ENCODE measurements around the gene ETV7.

The ETV7 gene

DNA sequence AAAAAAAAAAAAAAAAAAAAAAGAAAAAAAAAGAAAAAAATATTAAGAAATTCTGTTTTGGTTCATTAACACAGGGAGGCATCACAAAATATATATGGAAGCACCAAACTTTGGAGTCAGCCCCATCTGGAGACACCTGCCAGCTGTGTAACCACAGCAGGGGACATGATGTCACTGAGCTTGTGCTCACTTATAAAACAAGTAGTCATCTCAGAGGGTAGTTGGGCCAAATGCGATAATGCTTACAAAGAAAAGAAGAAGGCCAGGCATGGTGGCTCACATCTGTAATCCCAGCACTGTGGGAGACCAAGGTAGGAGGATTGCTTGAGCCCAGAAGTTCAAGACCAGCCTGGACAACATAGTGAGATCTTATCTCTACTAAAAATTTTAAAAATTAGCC, 49.7 kb downstream of the ETV7 start:
- no peak for DNase-seq

DNA sequence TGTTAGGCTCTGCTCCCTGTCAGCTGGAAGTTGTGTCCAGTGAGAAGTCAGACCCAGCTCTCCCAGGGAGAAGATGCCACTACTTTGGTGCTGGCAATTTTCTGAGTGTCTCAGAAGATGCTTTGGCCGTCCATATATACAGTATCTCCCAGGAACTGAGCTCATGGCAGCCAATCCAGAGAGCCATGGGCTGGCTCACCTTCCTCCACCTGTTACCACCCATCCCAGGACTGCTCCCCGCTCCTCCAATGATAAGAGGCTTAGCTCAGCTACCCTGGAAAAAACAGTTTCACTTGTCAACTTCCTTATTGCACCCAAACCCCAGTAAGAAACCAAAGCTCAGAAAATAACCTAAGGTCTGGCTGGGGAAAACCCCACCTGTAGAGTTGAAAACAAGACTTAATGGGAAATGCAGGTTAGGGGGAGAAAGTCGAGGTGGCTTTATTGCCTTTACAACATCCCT, 50.7 kb downstream of the ETV7 start, which contains the start of gene BNIP5:
BNIP5 (minus strand) TSS at position 110 of the 463 bp plus-strand sequence. CDS start 6,198 bp downstream, outside the sequence.
- DNase-seq, result no peak

DNA sequence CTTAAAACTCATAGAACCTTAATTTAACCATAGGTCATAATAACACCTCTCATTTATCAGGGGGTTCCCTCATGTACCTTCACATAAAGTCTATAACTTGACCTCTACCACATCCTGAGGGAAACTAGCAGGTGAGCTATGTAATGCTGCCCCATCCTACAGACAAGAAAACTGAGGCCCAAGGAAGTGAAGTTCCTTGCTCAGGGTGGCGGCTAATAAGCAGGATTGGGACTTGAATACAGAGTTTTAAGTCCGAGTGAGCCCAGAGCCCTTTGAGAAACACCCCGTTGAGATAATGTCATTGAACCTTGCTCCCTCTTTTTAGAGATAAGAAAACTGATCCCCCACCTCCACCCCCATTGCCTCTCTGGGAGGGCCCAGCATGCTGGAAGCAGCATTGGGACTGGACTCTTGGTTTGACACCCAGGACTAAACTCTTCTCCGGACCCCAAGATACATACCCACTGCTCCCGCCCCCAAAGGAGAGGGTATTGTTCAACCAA, 51.2 kb downstream of the ETV7 start:
- DNase-seq, result no peak

DNA sequence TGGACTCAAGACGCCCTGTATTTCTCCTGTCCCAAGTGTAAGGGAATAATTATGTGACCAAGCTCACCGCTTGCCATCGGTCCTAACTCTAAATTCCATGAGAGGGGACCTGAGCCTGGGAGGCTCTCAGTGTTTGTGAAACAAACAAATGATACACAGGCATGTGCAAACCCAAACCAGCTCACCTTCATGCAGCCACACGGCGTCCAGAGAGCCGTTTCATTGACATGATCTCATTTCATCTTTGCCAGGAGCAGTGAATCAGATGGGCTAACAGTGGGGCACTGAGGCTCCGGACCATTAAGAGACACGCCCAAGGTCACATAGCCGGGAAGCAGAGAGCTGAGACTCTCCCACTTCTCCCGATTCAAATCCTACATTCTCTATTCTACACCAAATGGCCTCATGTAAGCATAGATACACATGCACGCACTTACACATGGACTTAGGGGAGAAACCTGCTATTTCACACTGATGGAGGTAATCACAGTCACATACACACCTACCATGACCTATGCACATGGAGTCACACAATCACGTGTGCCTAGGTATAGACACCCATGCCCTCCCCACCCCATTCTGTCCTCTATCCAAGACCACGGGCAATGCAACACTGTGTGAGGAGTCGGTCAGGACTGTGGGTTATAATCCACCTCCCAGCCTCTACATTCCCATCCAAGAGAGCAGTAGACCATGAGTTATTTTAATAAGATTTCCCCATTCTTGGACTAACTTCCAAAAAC, 51.8 kb downstream of the ETV7 start:
- no peak for DNase-seq

DNA sequence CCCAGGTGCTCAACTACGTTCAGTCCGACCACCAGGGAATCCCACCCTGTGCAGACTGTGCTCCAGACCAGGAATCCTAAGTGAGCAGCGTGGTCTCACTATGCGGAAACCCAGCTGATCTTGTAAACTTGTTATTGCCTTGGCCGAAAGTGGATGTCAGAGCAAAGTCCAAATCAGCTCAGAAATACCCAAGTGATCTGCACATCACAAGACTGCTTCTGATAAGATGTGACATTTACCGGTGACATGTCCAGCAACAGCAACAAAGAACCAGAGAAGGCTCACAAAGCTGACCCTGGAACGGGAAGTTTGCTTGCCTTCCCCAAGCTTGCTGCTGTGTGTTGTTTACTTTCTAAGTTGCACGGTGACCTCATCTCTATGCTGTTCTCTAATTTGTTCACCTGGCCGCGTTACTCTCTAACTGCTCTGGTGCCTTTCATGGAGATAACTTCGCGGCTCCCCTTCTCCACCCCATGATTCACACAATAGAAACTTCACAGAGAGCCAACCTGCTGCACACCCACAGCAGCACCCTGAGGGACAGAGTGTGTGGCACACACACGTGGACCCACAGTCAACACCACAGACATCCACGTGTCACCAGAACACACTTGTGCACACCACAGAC, 52.5 kb downstream of the ETV7 start:
- no peak for DNase-seq

DNA sequence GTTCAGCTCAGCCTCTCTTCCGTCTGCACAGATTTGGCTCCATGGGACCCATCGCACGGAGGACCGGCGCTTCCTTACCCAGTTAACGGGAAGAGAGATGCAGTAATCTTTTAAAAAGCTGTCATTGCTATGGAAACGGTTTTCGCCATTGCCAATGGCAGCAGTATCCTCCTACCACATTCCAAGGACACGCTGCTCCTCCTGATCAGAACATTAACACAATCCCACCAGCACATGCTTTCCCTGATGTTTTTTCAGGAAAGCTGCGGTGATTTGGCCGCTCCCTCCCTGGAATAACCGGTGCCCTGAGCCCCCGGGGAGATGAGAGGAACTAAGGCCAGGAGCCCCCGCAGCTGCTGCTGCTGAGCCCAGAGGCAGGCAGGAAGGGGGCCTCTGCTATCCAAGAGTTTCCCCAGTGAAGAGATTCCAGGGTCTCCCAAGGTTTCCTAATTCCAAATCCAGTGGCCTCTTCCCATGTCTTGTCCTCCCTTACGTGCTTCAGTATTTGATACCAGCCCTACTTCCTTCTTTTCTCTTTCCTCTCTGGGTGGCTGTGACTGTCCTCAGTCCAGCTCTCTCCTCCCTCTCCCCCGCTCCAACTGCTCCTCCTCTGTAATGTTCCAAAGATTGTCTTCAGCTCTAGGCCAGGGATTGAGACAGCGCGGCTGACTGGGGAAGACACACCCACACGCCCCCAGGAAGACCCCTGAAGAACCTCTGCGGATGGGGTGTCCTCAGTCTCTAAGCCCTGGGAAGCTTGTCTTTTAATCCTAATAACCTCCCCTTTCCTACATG, 53.3 kb downstream of the ETV7 start:
- DNase-seq, result no peak

DNA sequence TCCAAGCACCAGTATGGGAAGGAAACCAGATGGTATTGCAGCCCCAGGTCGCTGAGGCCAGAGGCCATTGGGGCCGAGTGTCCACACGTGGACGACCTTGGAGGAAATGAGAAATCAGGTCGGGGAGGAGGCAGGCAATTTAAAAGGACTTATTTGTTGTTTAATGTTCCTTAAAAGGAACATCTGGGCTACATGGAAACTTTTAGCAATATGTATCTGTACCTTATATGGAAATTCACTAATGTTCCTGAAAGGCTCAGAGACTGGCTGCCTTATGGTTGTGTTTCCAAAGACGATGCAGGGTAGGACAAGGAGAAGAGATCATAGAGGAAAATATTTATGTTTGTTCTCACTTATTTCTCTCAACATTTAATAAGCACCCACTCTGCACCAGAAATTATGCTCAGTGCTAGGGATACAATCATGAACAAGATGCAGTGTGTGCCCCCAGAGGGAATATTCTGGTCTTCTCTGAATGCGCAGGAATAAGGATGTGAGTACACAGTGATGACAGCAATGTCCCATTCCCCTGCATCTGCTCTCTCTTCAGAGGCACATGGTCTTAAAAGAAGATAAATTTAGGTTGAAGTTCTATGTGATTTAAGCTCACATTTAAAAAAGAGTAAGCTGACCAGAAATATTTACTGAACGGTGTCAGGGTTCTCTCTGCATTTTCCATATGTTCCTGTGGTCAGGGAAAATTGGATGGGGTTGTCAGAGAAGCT, 54.1 kb downstream of the ETV7 start:
- no peak for DNase-seq

DNA sequence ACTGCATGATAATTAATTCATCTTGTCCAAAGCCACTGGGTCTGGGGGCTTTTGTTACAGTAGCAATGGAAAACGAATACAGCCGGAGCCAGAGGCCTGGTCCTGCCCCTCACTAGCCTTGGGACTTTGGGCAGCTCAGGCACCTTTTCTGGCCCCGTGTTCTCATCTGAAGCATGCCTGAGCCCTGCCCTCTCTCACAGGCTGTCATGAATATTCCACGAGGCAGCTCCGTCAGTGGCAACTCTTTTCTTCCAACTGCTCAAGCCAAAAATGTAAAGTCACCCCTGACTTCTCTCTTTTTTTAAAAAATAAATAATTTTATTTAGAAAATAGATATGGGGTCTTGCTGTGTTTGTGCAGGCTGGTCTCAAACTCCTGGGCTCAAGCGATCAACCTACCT, 56.1 kb downstream of the ETV7 start:
- DNase-seq, result no peak

DNA sequence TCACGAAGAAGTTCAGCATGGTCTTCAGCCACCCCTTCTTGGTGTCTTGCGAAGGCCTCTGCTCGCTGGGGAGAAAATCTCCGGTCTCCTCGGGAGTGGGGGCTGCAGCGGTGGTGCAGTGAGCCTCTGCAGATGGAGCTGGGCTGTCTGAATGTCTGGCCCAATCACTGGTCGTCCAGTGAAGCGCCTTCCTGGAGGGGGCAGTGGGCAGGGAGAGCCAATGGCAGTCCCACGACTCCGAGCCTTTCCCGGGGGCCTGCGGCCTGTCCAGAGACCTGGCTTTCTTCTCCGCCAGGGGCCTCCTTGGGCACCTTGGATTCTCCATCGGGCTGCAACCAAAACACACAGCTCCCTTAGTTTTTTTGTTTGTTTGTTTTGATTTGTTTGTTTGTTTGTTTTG, 57.1 kb downstream of the ETV7 start:
- DNase-seq, result no peak

DNA sequence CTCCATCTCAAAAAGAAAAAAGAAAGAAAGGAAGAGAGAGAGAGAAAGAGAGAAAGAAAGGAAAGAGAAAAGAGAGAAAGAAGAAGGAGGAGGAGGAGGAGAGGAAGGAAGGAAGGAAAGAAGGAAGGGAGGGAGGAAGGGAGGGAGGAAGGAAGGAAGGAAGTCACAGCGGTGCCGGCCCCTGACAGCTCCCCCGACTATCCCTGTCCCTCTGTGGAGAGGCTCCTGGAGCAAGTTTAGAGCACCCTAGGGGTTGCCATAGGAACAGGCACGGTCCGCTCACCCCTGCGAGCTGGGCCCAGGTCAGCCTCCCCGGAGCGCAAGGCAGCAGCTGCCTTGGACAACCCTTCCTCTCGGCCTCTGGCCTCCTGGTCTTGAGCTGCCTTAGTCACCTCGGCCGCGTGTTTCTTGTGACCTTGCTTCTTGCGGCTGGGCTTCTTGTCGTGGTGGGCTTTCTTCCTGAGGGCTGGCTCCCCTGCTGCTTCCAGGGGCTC, 57.6 kb downstream of the ETV7 start:
- DNase-seq, result no peak

DNA sequence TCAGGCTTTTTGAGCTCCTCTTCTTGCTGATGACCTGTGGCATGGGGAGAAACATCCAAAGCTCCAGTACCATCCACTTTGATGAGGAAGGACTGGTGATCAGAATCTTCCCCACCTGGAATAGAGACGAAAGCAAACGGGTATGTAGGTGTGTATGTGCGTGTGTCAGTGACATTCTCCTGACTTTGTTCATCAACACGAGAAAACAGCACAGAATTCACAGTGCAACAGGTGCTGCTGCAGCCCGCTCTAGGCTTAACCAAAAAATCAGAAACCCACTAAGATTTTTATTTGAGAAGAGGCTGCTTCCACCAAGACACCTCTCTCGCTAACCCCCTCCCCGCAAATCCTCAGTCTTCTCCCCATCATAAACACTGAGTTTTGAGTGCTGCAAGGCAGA, 58.9 kb downstream of the ETV7 start:
- DNase-seq, result no peak

DNA sequence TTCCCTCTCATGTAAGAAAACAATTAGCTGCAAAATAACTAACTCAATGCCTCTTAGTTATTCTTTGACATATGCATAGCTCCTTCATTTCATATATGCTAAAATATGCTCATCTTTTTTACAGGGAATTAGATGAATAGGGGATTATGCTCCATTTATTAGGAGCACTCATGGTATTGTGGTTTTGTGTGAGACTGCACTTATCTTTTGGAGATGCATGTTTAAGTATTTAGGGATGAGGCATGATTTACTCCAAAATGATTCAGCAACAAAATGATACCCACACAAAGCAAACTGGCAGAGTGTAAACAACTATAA, 59.6 kb downstream of the ETV7 start:
- DNase-seq, result no peak

DNA sequence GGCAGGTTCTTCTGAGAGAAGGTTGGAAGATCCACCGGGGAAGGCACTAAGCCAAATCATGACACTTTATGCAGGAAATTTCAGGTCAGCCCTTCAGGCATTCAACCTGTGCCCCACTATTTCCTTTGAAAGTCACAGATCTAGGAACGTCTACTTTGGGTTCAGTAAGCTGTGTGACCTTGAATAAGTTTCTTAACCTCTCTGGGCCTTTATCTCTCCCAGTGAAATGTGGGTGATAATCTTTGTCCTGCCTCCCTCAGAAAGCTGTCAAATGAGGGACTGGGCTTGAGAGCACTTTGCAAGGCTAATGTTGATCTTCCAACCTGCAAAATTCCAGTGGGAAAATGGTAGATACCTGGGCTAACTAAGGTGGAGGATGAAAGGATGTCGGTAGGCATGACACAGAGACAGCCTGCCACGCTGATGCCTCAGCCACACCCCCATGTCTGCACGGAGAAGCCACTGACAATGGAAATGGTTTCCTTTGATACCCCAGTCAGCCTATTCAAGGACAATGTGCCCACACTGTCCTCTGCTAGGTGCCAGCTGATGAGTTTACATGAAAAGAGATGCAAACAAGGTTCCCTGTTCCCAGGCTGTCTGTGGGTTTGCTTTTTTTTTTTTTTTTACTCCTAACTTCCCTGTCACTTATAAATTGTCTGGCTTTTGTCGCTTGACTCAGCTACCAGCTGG, 60.1 kb downstream of the ETV7 start:
- DNase-seq, result no peak

DNA sequence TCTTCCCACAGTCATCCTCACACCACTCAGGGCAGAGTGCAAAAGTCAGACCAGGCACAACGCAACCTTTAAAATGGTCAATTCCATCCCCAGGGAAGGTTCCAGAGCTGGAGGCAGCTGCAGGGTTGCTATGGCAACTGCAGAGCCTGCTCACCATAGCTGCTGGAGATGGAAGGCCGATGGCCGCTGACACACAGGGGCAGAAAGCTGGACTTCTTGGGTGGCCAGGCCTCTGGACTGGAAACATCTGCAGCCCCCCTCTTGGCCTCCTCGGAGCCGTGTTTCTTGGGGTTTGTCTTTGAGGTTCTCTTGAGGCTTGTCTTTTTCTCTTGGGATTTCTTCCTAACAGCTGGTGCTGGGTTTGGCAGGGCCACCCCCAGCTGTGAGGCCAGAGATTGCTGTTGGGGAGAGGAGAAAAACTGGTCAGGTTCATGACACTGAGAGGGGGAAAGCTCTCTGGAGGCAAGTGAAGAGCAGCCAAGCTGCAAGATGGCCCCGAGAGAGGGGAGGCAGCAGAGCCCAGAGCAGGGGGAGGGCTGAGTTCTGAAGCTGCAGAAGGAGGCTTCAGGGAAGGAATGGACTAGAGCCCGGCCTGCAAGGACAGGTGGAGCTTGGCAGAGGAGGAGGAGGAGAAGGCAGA, 61.0 kb downstream of the ETV7 start:
- no peak for DNase-seq

DNA sequence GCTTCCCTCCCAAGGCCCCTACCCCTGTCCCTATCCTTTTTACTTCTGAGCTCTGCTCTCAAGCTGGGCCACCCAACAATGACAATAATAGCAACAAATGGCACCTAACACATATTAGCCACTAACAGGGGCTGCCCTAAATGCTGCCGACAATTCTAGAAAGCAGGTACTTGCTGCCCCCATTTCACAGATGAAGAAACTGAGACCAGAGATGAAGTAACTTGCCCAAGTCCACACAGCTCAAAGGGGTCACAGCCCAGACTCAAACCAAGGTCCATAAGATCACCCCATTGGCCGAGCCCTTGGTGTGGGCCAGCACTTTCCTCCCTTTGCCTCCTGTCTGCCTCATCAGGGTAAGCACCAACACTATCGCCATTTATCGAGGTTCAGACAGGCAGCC, 62.8 kb downstream of the ETV7 start:
- no peak for DNase-seq

DNA sequence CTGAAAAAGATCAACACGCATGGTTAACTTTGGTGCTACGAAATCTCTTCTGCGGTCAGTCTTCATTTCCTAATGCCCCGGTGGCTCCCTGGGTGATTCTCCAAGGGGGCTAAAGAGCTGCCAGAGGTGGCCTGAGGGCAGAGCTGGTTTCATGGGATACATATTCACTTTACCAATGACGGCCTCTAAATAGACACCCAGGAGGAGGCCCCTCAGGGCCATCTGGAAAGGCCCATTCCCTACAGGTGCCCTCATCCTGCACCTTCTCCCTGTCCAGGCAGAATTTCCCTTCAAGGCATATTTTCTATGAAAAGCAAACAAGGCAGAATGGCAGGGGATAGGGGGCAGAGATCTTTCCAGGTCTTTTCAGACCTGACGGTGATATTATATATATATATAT, 63.3 kb downstream of the ETV7 start:
- DNase-seq, result no peak

DNA sequence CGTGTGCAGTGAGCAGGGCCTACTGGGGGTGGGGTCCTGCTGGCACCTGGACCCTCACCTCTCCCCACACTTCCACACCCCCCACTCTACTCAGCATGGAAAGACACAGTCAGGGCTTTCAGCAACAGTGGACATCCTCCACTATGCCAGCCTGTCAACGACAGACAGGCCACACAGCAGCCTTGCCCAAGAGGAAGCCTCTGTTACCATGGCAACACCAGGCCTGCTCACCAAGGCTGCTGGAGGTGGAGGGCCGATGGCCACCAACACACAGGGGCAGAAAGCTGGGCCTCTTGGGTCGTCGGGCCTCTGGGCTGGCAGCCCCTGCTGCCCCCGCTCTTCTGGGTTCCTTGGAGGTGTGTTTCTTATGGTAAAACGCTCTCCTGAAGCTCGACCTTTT, 64.4 kb downstream of the ETV7 start:
- no peak for DNase-seq

DNA sequence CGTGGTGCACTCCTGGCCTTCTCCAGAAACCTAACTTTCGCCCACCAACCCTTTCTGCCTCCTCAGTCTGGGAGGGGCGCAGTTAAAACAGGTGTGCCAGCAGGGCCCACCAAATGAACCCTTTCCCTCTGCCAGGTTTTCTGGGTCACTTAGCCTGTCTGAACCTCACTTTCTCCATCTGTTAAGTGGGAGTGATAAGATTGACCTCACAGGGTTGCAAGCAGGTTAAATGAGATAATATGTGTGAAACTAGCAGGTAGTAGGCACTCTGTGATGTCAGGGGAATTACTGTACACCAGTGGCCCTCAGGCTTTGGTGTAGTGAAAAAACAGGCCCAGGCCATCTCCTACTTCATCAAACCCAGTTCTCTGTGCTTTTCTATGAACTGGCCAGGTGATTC, 64.9 kb downstream of the ETV7 start:
- no peak for DNase-seq

DNA sequence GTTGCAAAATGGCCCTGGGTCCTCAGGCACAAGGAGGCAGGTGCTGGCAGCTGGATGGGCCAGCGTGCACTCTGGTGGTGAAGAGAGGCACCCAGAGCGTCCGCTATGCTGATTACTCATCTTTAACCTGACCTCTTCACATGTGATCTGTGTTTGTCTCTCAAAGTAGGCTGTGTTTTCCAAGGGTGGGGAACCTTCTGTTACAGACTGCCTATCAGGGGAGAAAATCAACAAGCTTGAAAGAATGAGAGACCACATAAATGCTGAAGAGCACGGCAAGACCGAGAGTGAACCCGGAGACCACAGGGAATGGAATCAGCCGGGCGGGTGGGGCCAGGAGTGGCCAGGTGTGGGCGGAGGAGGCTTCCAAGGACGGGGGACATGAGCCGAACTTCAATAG, 67.0 kb downstream of the ETV7 start:
- DNase-seq, result no peak

DNA sequence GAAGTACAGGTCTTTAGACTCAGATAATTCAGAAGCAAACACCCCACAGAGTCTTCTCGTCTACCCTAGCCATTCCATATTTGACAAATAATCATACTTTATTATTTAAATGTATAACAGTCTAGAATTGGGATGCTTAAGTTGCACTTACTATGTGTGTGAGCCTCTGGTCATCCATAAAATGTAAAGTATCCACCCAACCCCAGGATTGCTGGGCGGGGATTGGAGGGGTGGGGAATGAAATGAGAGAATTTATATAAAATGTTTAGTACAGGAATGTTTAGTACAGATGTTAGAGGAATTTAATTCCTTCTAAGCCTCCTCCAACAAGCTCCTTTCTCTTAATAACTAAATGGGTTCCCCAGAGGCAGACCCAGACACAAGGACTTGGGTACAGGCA, 67.6 kb downstream of the ETV7 start:
- no peak for DNase-seq

DNA sequence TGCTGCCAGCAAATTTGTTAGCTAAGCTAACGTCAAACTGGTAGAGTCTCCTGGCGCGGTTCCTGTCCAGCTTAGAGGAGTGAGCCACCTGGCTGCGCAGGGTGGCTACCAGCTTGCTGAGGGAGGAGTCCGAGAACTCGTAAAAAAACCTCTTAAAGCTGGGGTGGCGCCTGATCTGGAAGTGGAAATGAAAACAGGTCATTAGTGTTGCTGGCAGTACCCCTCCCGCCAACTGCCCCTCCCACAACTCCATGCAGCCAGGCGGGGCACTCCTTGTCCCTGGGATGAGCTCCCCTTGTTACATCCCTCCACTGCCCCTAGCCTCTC, 68.1 kb downstream of the ETV7 start:
- no peak for DNase-seq
